HG03135 (cell line): ENCODE data around the gene CDC42SE2.
A peak's percentile ranks its signal among the peaks of the same experiment; 100 is the strongest.

ENCODE experiments used
- ATAC-seq: cut with Tn5 transposase; IDR thresholded peaks from one replicate; pipeline ENCODE4 v1.9.1; 2021; ENCODE audit warnings: mild to moderate bottlenecking, moderate library complexity; ENCODE audit not compliant: unreplicated experiment

Gene CDC42SE2

GRCh38 chr5:131263648-131264450 is at the start of gene CDC42SE2:
Gene CDC42SE2, plus strand, starts transcription at chr5:131264053. Its CDS starts 95,441 bp downstream, at chr5:131359494.
- ATAC-seq: peak; percentile 82

DNA sequence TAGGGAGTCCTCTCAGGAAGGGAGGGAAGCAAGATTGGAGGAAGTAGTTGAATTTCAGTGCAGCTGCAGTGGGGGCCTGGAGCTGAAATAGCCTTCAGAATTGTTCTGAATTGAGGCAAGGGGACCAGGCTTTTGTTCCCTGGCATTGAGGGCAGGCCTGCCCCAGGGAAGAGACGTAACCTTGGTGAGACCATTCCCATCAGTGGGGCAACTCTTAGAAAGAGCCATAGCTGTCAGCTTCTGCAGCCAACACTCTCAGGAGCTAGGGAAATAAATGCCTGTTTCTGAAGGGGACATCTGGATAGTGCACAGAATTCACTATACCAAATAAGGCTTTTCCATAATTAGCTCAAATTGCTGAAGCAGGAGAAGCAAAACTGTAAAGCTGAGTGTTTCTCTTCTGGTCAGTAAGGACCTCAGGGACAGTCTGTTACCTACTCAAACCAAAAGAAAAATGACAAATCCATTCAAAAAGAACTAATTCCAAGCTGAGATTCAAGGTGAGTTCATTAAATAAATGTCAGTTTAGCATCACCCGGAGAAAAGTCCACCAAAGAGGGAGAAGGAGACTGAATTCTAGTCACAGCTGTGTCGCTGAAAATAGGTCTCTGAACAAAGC is 49.1 kb upstream of the CDC42SE2 start:
- ATAC-seq: no peak

GRCh38 chr5:131217791-131218190 is 46.1 kb upstream of the CDC42SE2 start:
- no peak for ATAC-seq

GRCh38 chr5:131218392-131218791 is 45.5 kb upstream of the CDC42SE2 start:
- peak; percentile 47 for ATAC-seq

- no peak for ATAC-seq
Measured at GRCh38 chr5:131220566-131220965, 43.3 kb upstream of the CDC42SE2 start.

- ATAC-seq: no peak
Measured at GRCh38 chr5:131221008-131221703, 42.7 kb upstream of the CDC42SE2 start.

DNA sequence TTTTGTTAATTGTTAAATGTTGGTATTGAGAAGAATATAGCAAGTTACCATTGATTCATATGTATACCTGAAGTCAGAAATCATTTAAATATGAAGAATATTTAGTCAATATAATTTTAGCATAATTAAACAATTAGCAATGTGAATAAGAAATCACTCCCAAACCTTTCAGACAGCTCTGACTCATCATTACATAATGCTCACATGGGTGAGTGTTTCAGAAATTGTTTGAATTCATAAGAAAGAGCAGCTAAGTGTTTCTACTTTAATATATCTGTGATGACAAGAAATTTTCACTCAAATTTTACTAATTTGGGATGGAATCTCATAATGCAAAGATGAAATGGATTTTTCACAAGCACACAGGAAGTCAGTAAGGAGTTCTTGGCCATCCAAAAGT is 42.0 kb upstream of the CDC42SE2 start:
- no peak for ATAC-seq

DNA sequence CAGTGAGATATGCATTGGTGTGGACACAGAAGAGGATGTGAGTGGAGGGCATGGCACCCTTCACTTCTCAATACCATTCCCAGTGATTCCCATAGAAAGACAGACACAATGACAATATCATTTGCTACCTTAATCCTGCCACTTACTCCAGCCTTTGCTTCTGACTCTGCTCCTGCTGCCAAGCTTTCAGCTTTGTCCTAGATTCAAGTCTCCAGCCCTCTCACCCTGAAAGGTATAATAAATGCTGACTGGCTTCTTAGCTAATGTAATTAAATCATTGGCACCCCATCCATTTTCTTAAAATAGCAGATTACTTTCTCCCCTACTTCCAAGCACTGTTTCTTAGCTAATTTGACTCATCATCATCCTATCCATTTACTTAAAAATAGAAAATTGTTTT is 41.1 kb upstream of the CDC42SE2 start:
- ATAC-seq: no peak

- ATAC-seq: no peak
Measured at GRCh38 chr5:131223751-131224386, 40.0 kb upstream of the CDC42SE2 start.

GRCh38 chr5:131224387-131225201 is 39.3 kb upstream of the CDC42SE2 start:
- peak; percentile 76 for ATAC-seq

DNA sequence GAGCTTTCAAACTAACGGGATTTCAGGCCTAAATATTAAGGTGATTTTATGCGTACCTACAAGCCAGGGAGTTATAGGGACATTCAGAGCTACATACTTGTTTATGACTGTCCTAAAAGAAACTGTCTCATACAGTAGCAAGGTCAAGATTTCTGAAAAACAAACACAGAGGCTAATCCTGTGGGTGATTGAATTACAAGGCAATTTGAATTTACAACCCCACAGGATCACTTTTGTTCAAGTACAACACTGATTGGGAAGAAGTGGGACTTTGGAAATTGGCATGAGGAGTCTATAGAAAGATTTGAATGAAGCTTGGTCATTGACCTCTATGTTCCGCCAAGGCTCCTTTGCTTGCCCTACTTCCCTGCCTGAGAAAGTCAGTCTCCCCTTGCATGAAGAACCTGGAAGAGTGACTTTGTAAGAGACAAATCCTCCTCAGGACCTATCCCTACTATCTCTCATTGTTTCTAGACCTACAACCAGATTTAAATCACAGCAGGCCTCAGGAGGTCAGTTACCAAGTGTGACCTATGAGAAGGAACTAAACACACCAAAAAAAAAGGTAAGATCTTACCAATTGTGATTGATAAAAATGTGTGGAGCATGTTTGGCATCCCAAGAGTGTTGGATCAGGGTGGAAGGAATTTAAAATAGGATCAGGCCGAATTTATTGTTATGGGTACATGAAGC is 38.4 kb upstream of the CDC42SE2 start:
- no peak for ATAC-seq

- ATAC-seq: no peak
Measured at GRCh38 chr5:131226899-131227298, 37.0 kb upstream of the CDC42SE2 start.

- no peak for ATAC-seq
Measured at GRCh38 chr5:131228646-131229045, 35.2 kb upstream of the CDC42SE2 start.

DNA sequence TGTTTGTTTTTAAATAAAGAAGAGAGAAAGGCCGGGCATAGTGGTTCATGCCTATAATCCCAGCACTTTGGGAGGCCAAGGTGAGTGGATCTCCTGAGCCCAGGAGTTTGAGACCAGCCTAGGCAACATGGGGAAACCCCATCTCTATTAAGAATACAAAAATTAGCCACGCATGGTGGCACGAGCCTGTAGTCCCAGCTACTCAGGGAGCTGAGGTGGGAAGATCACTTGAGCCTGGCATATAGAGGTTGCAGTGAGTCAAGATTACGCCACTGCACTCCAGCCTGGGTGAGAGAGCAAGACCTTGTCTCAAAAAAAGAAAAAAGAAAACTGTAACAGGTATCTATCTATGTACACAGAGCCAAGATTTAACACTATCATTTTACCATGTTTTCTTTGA is 34.2 kb upstream of the CDC42SE2 start:
- ATAC-seq: no peak

DNA sequence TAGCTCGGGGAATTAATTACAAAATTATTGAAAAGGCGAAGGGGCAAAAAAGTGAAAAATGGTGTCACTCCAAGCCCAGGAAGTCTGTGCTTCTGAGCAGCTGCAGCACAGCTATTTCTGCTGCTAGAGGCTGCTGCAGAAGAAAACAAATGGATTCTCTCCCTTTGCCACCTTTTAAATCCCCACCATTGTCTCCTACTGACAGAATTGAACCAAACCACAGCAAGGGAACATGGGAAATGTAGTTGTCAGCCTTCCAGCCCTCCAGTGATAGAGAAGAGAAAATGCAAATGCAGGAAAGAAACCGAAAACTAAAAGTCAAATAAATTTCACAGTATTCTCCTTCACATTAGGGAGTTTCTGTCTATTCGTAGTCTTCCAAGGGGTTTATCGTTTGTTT is 33.4 kb upstream of the CDC42SE2 start:
- peak; percentile 64 for ATAC-seq

DNA sequence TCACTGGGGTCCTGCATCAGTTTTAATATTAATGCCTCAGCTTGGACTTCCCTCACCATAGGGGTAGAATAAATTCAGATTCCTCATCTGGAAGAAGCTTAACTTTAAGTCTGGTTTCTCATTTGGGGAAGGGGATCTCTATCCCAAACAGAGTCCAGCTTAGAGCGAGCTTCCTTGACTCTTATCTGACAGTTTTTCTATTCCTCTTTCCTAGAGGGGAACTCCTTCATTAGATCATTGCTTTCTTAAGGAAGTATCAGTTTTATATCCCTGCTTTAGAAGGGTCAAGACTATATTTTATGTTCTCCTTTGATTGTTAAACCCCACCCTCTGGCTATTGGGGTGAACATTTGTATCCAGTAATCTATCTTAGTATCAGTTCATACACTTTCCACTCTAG is 24.2 kb upstream of the CDC42SE2 start:
- ATAC-seq: no peak

DNA sequence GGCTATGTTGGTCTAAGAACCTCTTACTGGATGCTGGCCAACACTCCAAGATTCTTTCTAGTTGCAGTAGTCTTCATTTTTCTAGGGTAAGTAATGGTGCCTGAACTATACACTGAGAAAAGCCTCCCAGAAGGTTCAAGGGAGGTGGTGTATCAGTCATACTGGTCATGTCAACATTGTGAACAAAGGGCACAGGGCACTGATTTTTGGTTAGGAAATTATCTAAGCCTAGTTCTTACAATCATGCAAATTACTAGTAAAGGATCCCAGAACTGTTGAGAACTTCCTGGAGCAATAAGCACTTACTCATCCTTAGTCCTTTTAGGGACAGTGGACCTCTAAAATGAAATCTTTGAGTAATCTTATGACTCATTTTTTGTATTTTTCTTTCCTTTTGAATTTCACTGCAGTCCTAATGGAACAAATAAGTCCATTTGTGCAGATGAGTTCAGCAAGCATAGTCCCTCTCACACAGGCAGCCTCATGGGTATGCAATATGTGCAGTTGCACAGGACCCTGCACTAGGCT is 21.1 kb upstream of the CDC42SE2 start:
- no peak for ATAC-seq

DNA sequence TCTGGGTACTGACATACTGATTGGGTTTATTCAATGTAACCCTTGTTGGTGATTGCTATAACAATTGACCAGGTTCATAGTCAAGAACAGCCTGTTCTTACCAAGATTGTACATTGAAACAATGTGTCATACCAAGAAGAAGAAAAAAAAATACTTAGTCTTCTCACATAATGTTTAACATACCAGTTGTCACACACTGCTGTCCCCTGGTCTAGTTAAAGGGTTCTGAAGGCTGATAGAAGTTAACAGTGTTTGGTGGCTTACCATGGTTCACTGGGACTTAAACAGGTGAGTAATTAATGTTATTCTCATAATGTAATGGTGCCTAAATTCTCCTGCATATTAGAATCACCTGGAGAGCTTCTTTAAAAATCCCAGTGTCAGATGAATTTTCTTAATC is 18.5 kb upstream of the CDC42SE2 start:
- peak; percentile 55 for ATAC-seq

GRCh38 chr5:131245948-131246347 is 17.9 kb upstream of the CDC42SE2 start:
- ATAC-seq: no peak

DNA sequence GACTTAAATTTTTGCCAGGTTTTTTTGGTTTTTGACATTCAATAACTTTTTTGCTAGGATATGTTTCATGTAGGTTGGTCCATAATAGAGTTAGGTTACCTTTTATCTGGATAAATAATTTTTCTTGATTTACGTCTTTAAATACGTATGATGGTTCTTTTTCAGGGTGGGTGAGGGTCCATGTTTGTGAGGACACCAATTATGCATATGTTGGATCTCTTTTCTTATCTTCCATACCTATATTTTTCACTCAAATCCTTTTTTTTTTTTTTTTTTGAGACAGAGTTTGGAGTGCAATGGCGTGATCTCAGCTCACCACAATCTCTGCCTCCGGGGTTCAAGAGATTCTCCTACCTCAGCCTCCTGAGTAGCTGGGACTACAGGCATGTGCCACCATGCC is 17.3 kb upstream of the CDC42SE2 start:
- no peak for ATAC-seq
